CD4-positive, CD25-positive, alpha-beta regulatory T cell (primary cell): ENCODE results near the gene PLXDC2. TPM values are rescaled to one million over a fixed set of nuclear protein-coding genes. Genes with fewer than 3 reads are reported as not detected.

Experiments used
- ATAC-seq, 2 donors: fragments of 150-1000 bp; cut with Tn5 transposase; one replicate each; pipeline ENCODE4 v1.10.0; 2021; ENCODE audit warnings: low read depth in 2 of 2, moderate number of reproducible peaks in 2 of 2, moderate library complexity in 1 of 2
- DNase-seq, 3 donors: peaks; one replicate each; pipeline versions ENCODE4 v3.0.0 to v3.0.0-alpha.2; 2012 to 2022; ENCODE audit warnings: mixed read lengths in 1 of 3
- H3K27ac ChIP-seq: one replicate; pipeline ENCODE4 v1.7.0; 2013; ENCODE audit warnings: mild to moderate bottlenecking, low read length; ENCODE audit not compliant: insufficient read depth, poor library complexity, severe bottlenecking
- H3K27me3 ChIP-seq: one replicate; pipeline ENCODE4 v1.7.0; 2013; ENCODE audit warnings: low read length; ENCODE audit not compliant: control insufficient read depth, insufficient read depth
- H3K36me3 ChIP-seq: one replicate; pipeline ENCODE4 v1.7.0; 2013; ENCODE audit warnings: mild to moderate bottlenecking, low read length, moderate library complexity; ENCODE audit not compliant: control insufficient read depth, insufficient read depth
- H3K4me1 ChIP-seq: 2 replicates; pipeline ENCODE4 v1.7.0; 2013; ENCODE audit warnings: mild to moderate bottlenecking, low read length; ENCODE audit not compliant: insufficient read depth, control insufficient read depth, poor library complexity, severe bottlenecking
- H3K4me3 ChIP-seq: one replicate; pipeline ENCODE4 v1.7.0; 2013; ENCODE audit warnings: low read depth, mild to moderate bottlenecking, low read length, moderate library complexity
- H3K9me3 ChIP-seq, 2 experiments: 1 replicate in 1 of 2; 2 replicates in 1 of 2; pipeline ENCODE4 v1.7.0; 2013; ENCODE audit warnings: low read length in 2 of 2, mild to moderate bottlenecking in 1 of 2, moderate library complexity in 1 of 2; ENCODE audit not compliant: control insufficient read depth in 2 of 2
- H3K27ac Mint-ChIP-seq, 3 donors: one replicate each; pipeline ENCODE4 v1.8.0; 2020 to 2022; ENCODE audit warnings: mild to moderate bottlenecking in 3 of 3, mixed read lengths in 3 of 3, moderate library complexity in 2 of 3
- H3K27me3 Mint-ChIP-seq: one replicate; pipeline ENCODE4 v1.8.0; 2022; ENCODE audit warnings: mild to moderate bottlenecking, mixed read lengths
- H3K36me3 Mint-ChIP-seq: one replicate; pipeline ENCODE4 v1.8.0; 2020; ENCODE audit warnings: mixed read lengths
- H3K4me1 Mint-ChIP-seq, 4 donors: one replicate each; pipeline ENCODE4 v1.8.0; 2020 to 2022; ENCODE audit warnings: mixed read lengths in 4 of 4, mild to moderate bottlenecking in 1 of 4
- H3K4me3 Mint-ChIP-seq, 4 donors: one replicate each; pipeline ENCODE4 v1.8.0; 2020 to 2022; ENCODE audit warnings: mild to moderate bottlenecking in 4 of 4, mixed read lengths in 4 of 4, moderate library complexity in 3 of 4
- H3K9me3 Mint-ChIP-seq, 7 donors: one replicate each; pipeline ENCODE4 v1.8.0; 2020 to 2022; ENCODE audit warnings: mixed read lengths in 7 of 7, mild to moderate bottlenecking in 3 of 7, moderate library complexity in 2 of 7
- polyA plus RNA-seq, 4 donors: library from polyadenylated mRNA; unstranded; fragments of 300-500 nt; fragmentation: Illumina TruSeq; gene quantifications; one replicate each; pipeline ENCODE4 v1.2.3, GENCODE V29; 2021
- total RNA-seq: library from RNA; stranded (reverse); gene quantifications from one replicate; pipeline ENCODE4 v1.2.3, GENCODE V29; 2022

Gene PLXDC2
- total and polyA plus RNA-seq, 5 donors from 2014 or later, result 0.03 to 1.8 (median 0.10) TPM; not detected in 2

DNA sequence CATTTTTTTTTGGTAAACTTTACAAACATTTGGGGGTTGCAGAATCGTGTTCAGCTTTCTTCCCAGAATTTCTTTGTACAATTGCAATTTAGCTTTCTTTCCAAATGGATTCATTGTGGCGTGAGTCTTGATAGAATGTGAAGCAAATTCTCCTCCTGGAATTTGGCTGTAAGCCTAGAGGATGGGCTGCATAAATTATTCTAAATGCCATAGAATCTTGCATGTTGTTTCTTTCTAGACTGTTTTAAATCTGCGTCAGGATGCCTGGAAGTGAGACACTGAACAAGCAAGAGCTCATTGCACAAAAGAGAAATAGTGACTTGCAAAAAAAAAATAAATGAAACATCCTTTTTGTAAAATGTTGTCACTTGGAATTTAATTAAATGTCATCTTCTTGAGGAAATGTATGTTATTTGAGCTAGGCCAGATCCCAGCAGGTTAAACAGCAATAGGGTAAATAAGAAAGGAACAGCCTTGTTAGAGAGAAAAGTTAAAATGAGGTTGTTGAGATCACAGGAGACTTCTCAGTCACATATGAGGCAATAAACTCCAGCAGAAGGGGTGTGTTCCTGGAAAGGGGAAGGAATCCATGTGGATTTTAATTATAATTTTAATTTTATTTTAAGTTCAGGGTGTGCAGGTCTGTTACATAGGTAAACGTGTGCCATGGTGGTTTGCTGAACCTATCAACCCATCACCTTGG lies 483.0 kb downstream of the PLXDC2 start:
- H3K27me3 ChIP-seq, result no peaks in the 10 kb centered on the region
- H3K4me3 Mint-ChIP-seq, result no peak overlapping the region
- ATAC-seq, result no peak
- no peaks in the 10 kb centered on the region for H3K4me1 Mint-ChIP-seq
- no peaks in the 10 kb centered on the region for H3K36me3 ChIP-seq
- peaks cover 8 to 12% of the 10 kb centered on the region in 2 experiments for H3K9me3 ChIP-seq
- H3K9me3 Mint-ChIP-seq, result peaks cover 0 to 43% (median 11%) of the 10 kb centered on the region in 7 donors
- DNase-seq, result no peak
- H3K27ac Mint-ChIP-seq, result no peak overlapping the region
- no peaks in the 10 kb centered on the region for H3K4me1 ChIP-seq
- no peak overlapping the region for H3K27ac ChIP-seq
- H3K36me3 Mint-ChIP-seq, result no peaks in the 10 kb centered on the region
- no peaks in the 10 kb centered on the region for H3K27me3 Mint-ChIP-seq
- no peak overlapping the region for H3K4me3 ChIP-seq

DNA sequence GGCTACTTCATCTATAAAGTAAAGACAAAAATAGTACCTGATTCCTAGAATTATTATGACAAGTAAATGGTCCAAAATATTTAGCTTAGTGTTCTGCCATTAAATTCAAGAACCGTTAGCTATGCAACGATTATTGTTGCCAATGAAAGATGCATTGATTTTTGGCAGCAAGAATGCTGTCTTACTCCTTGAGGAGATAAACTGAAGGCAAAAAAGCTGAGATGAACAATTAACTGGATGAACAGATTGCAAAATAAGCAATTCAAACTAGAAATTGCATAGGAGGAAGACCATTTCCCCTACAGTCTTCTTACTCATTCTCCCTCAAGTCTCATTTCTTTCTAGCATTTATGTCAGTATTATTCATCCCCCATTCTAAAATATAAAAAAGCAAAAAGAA lies 484.5 kb downstream of the PLXDC2 start:
- no peak overlapping the region for H3K27ac ChIP-seq
- Mint-ChIP-seq H3K27ac (no peak overlapping the region), H3K27me3 (no peaks in the 10 kb centered on the region), H3K9me3 (peaks cover 0 to 43% (median 11%) of the 10 kb centered on the region in 7 donors), H3K4me1 (no peaks in the 10 kb centered on the region), H3K36me3 (no peaks in the 10 kb centered on the region), H3K4me3 (no peak overlapping the region)
- no peaks in the 10 kb centered on the region for H3K27me3 ChIP-seq
- no peak overlapping the region for H3K4me3 ChIP-seq
- H3K9me3 ChIP-seq, result peaks cover 8 to 12% of the 10 kb centered on the region in 2 experiments
- H3K36me3 ChIP-seq, result no peaks in the 10 kb centered on the region
- H3K4me1 ChIP-seq, result no peaks in the 10 kb centered on the region
- DNase-seq (no peak), ATAC-seq (no peak)

- Mint-ChIP-seq H3K4me1 (no peaks in the 10 kb centered on the region), H3K36me3 (no peaks in the 10 kb centered on the region), H3K4me3 (no peak overlapping the region), H3K9me3 (peaks cover 0 to 39% (median 7%) of the 10 kb centered on the region in 7 donors), H3K27ac (no peak overlapping the region), H3K27me3 (no peaks in the 10 kb centered on the region)
- peaks cover 8 to 12% of the 10 kb centered on the region in 2 experiments for H3K9me3 ChIP-seq
- no peak overlapping the region for H3K4me3 ChIP-seq
- no peaks in the 10 kb centered on the region for H3K27me3 ChIP-seq
- no peaks in the 10 kb centered on the region for H3K4me1 ChIP-seq
- no peaks in the 10 kb centered on the region for H3K36me3 ChIP-seq
- no peak for DNase-seq
- H3K27ac ChIP-seq, result no peak overlapping the region
- ATAC-seq, result no peak
Measured at GRCh38 chr10:20302033-20302432, 485.8 kb downstream of the PLXDC2 start.

DNA sequence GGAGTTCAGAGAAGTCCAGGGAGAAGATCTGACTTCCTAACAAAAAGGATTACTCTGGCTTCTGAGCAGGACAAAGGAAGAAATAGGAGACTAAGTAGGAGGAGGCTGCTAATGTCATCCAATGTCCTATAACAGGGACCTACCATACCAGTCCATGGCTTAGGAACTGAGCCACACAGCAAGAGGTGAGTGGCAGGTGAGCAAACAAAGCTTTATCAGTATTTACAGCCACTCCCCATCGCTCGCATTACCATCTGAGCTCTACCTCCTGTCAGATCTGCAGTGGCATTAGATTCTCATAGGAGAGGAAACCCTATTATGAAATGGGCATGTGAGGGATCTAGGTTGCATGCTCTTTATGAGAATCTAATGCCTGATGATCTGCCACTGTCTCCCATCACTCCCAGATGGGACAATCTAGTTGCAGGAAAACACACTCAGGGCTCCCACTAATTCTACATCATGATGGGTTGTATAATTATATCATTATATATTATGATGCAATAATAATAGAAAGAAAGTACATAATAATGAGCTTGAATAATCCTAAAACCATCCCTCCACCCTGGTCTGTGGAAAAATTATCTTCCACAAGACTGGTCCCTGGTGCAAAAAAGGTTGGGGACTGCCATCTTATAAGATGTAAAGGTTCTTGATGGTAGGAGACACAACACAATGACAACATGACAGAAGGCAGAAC lies 487.4 kb downstream of the PLXDC2 start:
- Histone ChIP-seq H3K27ac (no peak overlapping the region), H3K36me3 (no peaks in the 10 kb centered on the region), H3K4me3 (no peak overlapping the region), H3K9me3 (peaks cover 8% of the 10 kb centered on the region in 2 experiments), H3K27me3 (no peaks in the 10 kb centered on the region), H3K4me1 (no peaks in the 10 kb centered on the region)
- Mint-ChIP-seq H3K4me3 (no peak overlapping the region), H3K9me3 (peaks cover 2 to 37% (median 8%) of the 10 kb centered on the region in 7 donors), H3K4me1 (no peaks in the 10 kb centered on the region), H3K27me3 (no peaks in the 10 kb centered on the region), H3K36me3 (no peaks in the 10 kb centered on the region), H3K27ac (no peak overlapping the region)
- DNase-seq, result no peak
- no peak for ATAC-seq

DNA sequence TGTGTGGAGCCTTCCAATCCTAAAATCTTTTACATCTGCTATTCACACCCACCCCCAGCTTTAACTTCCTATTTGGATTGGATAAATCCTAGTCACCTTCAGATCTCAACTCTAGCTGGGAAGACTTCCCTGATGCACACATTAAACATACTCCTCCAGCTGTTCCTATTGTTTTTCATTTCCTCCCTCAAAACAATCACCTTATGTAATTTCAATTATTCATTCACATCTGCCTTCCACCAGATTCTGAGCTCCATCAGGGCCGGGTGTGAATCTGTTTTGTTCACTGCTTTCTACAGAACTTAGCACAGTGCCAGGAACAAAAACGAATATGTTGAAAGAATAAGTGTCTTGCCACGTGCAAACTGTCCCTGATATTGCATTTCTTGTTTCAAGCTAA lies 497.4 kb downstream of the PLXDC2 start:
- no peaks in the 10 kb centered on the region for H3K36me3 ChIP-seq
- no peaks in the 10 kb centered on the region for H3K9me3 ChIP-seq
- no peaks in the 10 kb centered on the region for H3K4me1 ChIP-seq
- Mint-ChIP-seq H3K4me3 (no peak overlapping the region), H3K27me3 (no peaks in the 10 kb centered on the region), H3K4me1 (no peaks in the 10 kb centered on the region), H3K9me3 (peaks cover 9 to 36% (median 22%) of the 10 kb centered on the region in 7 donors), H3K27ac (no peak overlapping the region), H3K36me3 (no peaks in the 10 kb centered on the region)
- no peak overlapping the region for H3K4me3 ChIP-seq
- H3K27me3 ChIP-seq, result no peaks in the 10 kb centered on the region
- no peak overlapping the region for H3K27ac ChIP-seq
- DNase-seq, result no peak
- ATAC-seq, result no peak

GRCh38 chr10:20314431-20314830 lies 498.2 kb downstream of the PLXDC2 start:
- no peak for ATAC-seq
- no peaks in the 10 kb centered on the region for H3K27me3 Mint-ChIP-seq
- peaks cover 2 to 33% (median 21%) of the 10 kb centered on the region in 7 donors for H3K9me3 Mint-ChIP-seq
- no peaks in the 10 kb centered on the region for H3K4me1 ChIP-seq
- no peak overlapping the region for H3K27ac Mint-ChIP-seq
- no peaks in the 10 kb centered on the region for H3K9me3 ChIP-seq
- no peak overlapping the region for H3K4me3 ChIP-seq
- H3K4me1 Mint-ChIP-seq, result no peaks in the 10 kb centered on the region
- no peak for DNase-seq
- H3K36me3 ChIP-seq, result no peaks in the 10 kb centered on the region
- no peak overlapping the region for H3K4me3 Mint-ChIP-seq
- no peaks in the 10 kb centered on the region for H3K36me3 Mint-ChIP-seq
- no peaks in the 10 kb centered on the region for H3K27me3 ChIP-seq
- H3K27ac ChIP-seq, result no peak overlapping the region

- H3K27ac Mint-ChIP-seq, result no peak overlapping the region
- Histone ChIP-seq H3K27me3 (no peaks in the 10 kb centered on the region), H3K4me1 (no peaks in the 10 kb centered on the region), H3K9me3 (peaks cover 0 to 5% of the 10 kb centered on the region in 2 experiments), H3K36me3 (no peaks in the 10 kb centered on the region), H3K4me3 (no peak overlapping the region), H3K27ac (no peak overlapping the region)
- no peaks in the 10 kb centered on the region for H3K27me3 Mint-ChIP-seq
- ATAC-seq, result no peak
- no peak overlapping the region for H3K4me3 Mint-ChIP-seq
- H3K9me3 Mint-ChIP-seq, result peaks cover 0 to 29% (median 4%) of the 10 kb centered on the region in 7 donors
- H3K36me3 Mint-ChIP-seq, result no peaks in the 10 kb centered on the region
- H3K4me1 Mint-ChIP-seq, result no peaks in the 10 kb centered on the region
- no peak for DNase-seq
Measured at GRCh38 chr10:20327954-20328353, 511.7 kb downstream of the PLXDC2 start.
